KG1 (cell line): ENCODE data around the gene ACVR1.

Source experiments
- DNase-seq: peaks from one replicate; lab custom pipeline; 2025; lab: John Stamatoyannopoulos, UW

The ACVR1 gene

DNA sequence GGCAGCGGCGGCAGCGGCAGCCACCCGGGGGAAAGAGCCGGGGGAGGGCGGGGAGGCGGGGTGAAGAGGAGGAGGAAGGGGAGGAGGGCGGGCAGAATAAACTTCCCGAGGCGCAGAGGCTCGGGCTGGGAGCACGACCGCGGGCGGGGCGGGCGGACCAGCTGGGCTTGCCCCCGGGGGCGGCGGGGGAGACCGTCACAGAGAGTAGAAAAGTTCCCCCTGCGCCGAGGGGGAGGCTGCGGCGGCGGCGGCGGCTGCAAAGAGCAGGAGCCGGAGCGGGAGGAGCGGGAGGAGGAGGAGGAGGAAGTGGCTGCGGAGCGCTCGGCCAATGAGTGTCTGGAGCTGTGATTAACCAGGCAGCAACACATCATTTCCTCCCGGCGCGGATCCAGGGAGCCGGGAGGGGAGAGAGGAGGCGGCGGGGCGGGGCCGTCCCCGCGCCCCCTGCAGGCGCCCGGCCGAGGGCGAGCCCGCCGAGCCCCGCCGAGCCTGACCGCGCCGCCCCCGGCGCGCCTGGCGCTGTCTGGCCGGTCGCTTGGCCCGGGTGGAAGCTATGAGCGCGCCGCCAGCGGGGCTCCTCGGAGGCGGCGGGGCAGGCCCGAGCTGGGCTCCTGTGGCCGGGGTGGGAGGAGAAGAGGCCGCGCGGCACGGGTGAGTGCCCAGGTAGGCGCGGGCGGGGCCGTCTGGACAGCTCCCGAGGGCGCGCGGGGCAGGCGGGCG, at the start of gene ACVR1:
Gene ACVR1, minus strand, starts transcription at position 265 of the 720 bp plus-strand sequence. CDS start 76,837 bp downstream, outside the sequence.
- peak; percentile 64 for DNase-seq

GRCh38 chr2:157925071-157925470, 48.9 kb upstream of the ACVR1 start:
- no peak for DNase-seq

DNA sequence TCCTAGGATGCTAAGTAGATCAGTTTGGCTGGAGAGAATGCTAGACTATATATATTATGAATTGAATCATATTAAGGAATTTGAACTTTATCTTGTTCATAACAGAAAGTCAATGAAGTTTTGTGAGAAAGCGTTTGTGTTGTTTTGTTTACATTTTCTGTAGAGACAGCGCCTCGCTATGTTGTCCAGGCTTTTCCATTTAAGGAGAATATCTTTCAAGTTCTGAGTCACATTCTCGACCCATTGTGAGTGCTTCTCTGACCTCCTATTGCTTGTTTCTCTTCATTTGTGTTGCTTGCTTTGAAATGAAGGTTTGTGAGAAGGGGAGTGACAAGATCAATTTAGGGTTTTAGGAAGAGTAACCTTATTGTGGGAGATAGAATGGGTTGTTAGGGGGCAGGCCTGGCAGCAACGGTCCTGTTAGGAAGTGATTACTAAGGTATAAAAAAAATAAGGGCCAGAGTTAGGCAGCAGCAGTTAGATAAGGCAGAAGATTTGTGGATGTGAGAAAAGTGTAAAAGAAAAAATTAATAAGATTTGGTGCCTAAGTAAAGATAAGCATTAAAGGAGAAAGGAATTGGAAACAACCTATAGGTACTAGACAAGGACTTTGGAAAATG, 47.6 kb upstream of the ACVR1 start:
- no peak for DNase-seq

- no peak for DNase-seq
These were observed 46.7 kb upstream of the ACVR1 start for GRCh38 chr2:157922815-157923214.

GRCh38 chr2:157922336-157922735, 46.2 kb upstream of the ACVR1 start:
- no peak for DNase-seq

- no peak for DNase-seq
These were observed 44.6 kb upstream of the ACVR1 start for GRCh38 chr2:157920736-157921135.

DNA sequence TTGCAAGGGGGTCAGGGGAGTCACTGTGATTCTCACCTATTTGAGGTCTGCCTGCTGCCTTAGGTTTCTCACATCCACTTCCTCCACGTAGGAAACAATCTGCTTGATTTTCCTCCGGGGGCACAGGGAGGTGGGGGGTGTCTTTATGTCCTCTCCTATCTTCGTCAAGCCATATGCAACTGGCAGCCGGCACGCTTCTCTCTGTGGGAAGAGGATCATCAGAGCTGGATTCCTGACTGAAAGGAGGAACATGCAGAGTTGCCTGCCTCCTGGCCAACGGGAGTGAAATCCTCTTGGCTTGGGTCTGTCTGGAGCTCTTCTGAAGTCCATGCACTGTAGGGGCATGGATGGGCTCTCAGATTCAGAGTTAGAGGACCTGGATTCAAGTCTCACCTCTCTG, 43.1 kb upstream of the ACVR1 start:
- no peak for DNase-seq

GRCh38 chr2:157918319-157918718, 42.2 kb upstream of the ACVR1 start:
- no peak for DNase-seq

DNA sequence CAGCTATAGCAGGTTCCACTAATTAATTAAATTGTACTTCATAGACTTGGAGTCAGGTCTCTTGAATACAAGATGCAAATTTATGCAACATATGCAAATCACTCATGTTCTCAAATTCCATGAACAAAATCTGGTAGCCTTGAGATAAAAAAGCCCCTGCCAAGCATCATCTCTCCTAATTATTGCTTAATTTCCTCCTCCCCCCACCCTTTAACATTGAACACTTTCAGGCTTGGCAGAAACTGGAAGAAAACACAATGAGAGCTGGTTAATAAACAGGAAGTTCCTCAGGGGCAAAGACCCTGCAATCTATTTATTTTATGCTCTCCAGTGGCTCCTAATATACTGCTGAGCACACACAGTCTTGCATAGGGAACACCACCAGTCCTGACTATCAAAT, 35.6 kb upstream of the ACVR1 start:
- DNase-seq, result no peak

- DNase-seq, result no peak
These were observed 35.1 kb upstream of the ACVR1 start for GRCh38 chr2:157911246-157911645.

GRCh38 chr2:157905092-157905491, 29.0 kb upstream of the ACVR1 start:
- no peak for DNase-seq

DNA sequence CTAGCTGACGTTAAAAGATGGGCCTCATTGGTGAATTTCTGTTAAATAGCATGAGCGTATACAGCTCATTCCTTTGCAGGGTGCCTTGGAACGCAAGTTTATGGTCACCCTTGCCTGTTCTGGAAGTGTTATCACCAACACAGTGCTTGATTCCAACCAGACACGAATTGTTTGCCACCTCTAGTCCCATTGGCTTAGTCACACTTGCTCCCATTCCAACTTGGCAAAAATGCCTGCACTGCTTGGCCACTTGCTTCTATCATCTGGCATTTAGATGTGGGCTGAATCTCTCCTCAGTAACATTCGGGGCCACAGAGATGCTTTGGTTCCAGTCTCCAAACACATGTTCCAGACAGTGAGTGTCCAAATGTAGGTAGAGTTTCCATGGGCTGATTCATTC, 27.5 kb upstream of the ACVR1 start:
- DNase-seq, result no peak

- DNase-seq, result no peak
These were observed 27.0 kb upstream of the ACVR1 start for GRCh38 chr2:157903151-157903550.

GRCh38 chr2:157902692-157903091, 26.6 kb upstream of the ACVR1 start:
- no peak for DNase-seq

- no peak for DNase-seq
These were observed 25.2 kb upstream of the ACVR1 start for GRCh38 chr2:157901325-157901724.

DNA sequence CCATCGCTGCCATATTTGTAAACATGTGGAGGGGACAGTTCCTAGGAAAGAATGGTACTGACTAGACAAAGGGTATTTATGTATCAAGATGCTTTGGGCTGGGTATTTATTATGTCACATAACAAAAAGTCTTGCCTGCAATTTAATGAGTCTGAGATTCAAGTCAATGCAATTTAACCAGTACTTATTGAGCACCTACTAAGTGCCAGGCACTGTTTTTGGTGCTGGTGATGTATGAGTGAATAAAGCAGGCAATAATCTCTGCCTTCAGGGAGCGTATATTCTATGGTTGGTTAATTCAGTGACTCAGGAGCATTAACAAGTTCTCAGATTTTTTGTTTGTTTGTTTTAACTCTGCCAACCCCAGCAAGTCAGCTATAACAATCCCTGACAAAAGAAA, 24.6 kb upstream of the ACVR1 start:
- DNase-seq, result no peak

DNA sequence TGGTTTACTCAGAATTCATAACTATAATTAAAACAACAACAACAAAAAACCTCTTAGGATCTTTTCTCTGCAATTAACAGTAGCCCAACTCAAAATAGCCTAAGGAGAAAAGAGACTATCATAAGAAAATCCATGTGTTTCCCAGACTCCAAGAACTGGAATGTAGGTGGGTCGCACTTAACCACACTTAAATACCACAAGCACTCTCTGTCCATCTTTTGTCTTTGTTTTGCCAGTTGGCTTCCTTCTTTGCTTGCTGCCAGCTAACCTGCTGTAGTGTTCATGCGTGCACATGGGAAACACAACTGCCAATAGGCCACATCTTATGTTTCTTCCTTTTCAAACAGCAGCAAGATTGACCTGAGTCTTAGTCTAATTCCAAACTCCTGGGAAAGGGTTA, 24.1 kb upstream of the ACVR1 start:
- no peak for DNase-seq

DNA sequence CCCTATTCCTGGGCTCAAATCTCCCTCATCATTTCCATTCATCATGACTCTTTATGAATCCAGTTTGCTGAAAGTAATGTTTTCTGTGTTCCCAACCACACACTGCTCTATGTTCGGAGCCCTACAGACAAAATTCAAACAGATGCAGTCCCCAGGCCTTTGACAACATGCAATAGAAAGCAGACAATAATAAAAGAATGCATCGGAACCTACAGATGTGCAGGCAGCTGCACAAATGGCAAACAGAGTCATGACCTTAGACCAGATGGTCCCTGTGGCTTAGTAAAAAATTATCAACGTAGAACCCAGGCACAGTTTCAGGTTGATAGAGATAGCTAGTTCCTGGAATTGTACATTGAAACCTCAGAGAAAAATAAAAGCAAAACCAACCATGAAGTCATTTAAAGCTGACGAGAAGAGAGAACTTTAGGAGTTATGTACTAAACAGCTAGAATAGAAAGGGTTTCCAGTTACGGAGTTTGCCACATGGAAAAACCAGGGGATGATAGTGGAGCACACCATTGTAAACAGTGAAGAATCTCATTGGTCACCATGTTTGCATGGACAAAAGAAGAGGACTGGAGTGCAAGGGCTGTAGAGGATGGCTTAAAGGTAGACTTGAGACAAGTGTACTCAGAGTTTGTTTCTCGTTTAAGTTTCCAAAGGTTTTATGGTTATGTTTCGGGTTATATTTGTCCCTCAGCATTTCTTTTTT, 23.2 kb upstream of the ACVR1 start:
- DNase-seq, result no peak

- no peak for DNase-seq
These were observed 22.5 kb upstream of the ACVR1 start for GRCh38 chr2:157898591-157898996.

GRCh38 chr2:157897106-157897971, 21.2 kb upstream of the ACVR1 start:
- DNase-seq, result no peak

GRCh38 chr2:157895531-157895930, 19.4 kb upstream of the ACVR1 start:
- DNase-seq, result no peak
